Natural killer cell treated with Interleukin-12 subunit alpha and Interleukin-12 subunit beta and Interleukin-15 and Interleukin-18, amount 100 ng/mL, for 72 hours (primary cell): ENCODE measurements around the gene GPR183. TPM values are rescaled to one million over a fixed set of nuclear protein-coding genes. Genes with fewer than 3 reads are reported as not detected.

Experiments
- total RNA-seq, 2 donors: library from RNA; stranded (reverse); gene quantifications; one replicate each; pipeline ENCODE4 v1.2.3, GENCODE V29; 2022

The GPR183 gene
- total RNA-seq, 2 donors from 2014 or later = 5.4 to 10.2 TPM

Other genes with a start within 250 kb of the GPR183 start
- 10 to 100 TPM; 55.9 to 58.0 TPM for gene UBAC2, start 106.5 kb downstream of the GPR183 start, total RNA-seq
- gene GPR18, start 49.0 kb downstream of the GPR183 start, total RNA-seq = 10 to 100 TPM; 13.0 to 20.6 TPM
- 10 to 100 TPM; 61.6 to 81.6 TPM for gene TM9SF2, start 194.1 kb upstream of the GPR183 start, total RNA-seq